ENCODE results near the gene FSTL3.

- no peak for TF ChIP-seq NR2C2 (IDR thresholded peaks at IDR 0.05; ENCODE audit: borderline replicate concordance, control insufficient read depth, insufficient read length, low read depth)
- TF ChIP-seq ZBTB33 (IDR thresholded peaks at IDR 0.05): no peak
- no peak for TF ChIP-seq POLR2A (IDR thresholded peaks at IDR 0.05; ENCODE audit: low read depth, low read length)
- TF ChIP-seq IKZF2 (IDR thresholded peaks at IDR 0.05): no peak
- no peak for TF ChIP-seq RAD21 (IDR thresholded peaks at IDR 0.05; ENCODE audit: insufficient read depth, low read depth, low read length)
- TF ChIP-seq CREM (IDR thresholded peaks at IDR 0.05; ENCODE audit: low read depth): no peak
These were observed 15.3 kb upstream of the FSTL3 start for GRCh38 chr19:660793-661426.

Measured in GM12878 (cell line).